Retinal pigment epithelial cell (primary cell): ENCODE measurements around the gene AQP5.

Experiments used
- DNase-seq: peaks from one replicate; pipeline ENCODE4 v3.0.0-alpha.2; 2010; ENCODE audit warnings: low read depth
- H3K4me3 ChIP-seq: 2 replicates; pipeline ENCODE4 v1.5.1; 2011; ENCODE audit warnings: mild to moderate bottlenecking, low read length, control low read depth, moderate library complexity
- CTCF ChIP-seq: conservative IDR thresholded peaks from 2 replicates; pipeline ENCODE4 v1.5.1; 2011; ENCODE audit warnings: low read depth, low read length, control low read depth, inconsistent platforms

Gene AQP5

DNA sequence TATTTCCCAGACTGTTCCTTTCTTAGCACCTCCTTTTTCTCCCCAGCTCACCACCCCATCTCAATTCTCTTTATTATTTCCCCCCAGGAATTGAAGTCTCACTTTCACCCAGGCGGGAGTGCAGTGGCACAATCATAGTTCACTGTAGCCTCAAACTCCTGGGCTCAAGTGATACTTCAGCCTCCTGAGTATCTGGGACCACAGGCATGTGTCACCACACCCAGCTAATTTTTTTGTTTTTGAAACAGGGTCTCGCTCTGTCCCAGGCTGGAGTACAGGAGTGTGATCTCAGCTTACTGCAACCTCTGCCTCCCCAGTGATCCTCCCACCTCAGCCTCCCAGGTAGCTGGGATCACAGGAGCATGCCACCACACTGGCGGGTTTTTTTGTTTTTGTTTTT, 52.7 kb downstream of the AQP5 start:
- no peak for DNase-seq
- H3K4me3 ChIP-seq = no peak overlapping the region
- no peak for TF ChIP-seq CTCF
